H1 (cell line): ENCODE data around the gene NAA40. TPM values are rescaled to one million over a fixed set of nuclear protein-coding genes. Genes with fewer than 3 reads are reported as not detected.

Experiments
- CTCF ChIA-PET: fragments of 300-600 bp; sonication (Branson Sonifier 250); formaldehyde crosslinking; loops from one replicate; lab custom pipeline; 2021; ENCODE audit not compliant: partially characterized antibody; lab: Charles Lee
- POLR2A ChIA-PET: fragments of 300-600 bp; sonication (Branson Sonifier 250); formaldehyde crosslinking; loops from one replicate; lab custom pipeline; 2021; ENCODE audit warnings: inconsistent platforms; ENCODE audit not compliant: partially characterized antibody; lab: Charles Lee
- DNase-seq, 2 experiments: peaks; one replicate each; pipeline versions ENCODE4 v3.0.0 to v3.0.0-alpha.2; 2010 to 2022; ENCODE audit warnings: low spot score in 2 of 2, low read depth in 1 of 2, mixed read lengths in 1 of 2
- FAIRE-seq: peaks from 2 replicates; lab custom pipeline; 2011; peaks lifted over from hg19 to GRCh38; lab: Jason Lieb, UNC
- H2AFZ ChIP-seq: 2 replicates; pipeline ENCODE4 v1.8.1; 2012; ENCODE audit warnings: low read length, inconsistent platforms
- H2AK5ac ChIP-seq: 2 replicates; pipeline ENCODE4 v1.6.1; 2013; ENCODE audit warnings: low read depth, low read length
- H2BK120ac ChIP-seq: replicated peaks from 2 replicates; pipeline ENCODE3; 2013; ENCODE audit warnings: low read depth, low read length, inconsistent platforms
- H2BK12ac ChIP-seq: 2 replicates; pipeline ENCODE4 v1.6.1; 2013; ENCODE audit warnings: low read depth, low read length
- H2BK15ac ChIP-seq: 2 replicates; pipeline ENCODE4 v1.6.1; 2013; ENCODE audit warnings: low read length
- H2BK20ac ChIP-seq: 2 replicates; pipeline ENCODE4 v1.6.1; 2013; ENCODE audit warnings: low read length
- H2BK5ac ChIP-seq: 2 replicates; pipeline ENCODE4 v1.6.1; 2013; ENCODE audit warnings: low read depth, low read length
- H3K14ac ChIP-seq: 2 replicates; pipeline ENCODE4 v1.6.1; 2013; ENCODE audit warnings: inconsistent platforms; ENCODE audit not compliant: insufficient read length
- H3K18ac ChIP-seq: 2 replicates; pipeline ENCODE4 v1.6.1; 2013; ENCODE audit warnings: low read length; ENCODE audit errors: extremely low read depth
- H3K23ac ChIP-seq: 2 replicates; pipeline ENCODE4 v1.6.1; 2013; ENCODE audit warnings: inconsistent platforms; ENCODE audit not compliant: insufficient read length
- H3K23me2 ChIP-seq: 2 replicates; pipeline ENCODE4 v1.6.1; 2013; ENCODE audit warnings: low read depth, low read length
- H3K27ac ChIP-seq: 2 replicates; pipeline ENCODE4 v1.6.1; 2011; ENCODE audit warnings: low read depth, low read length, inconsistent platforms
- H3K27me3 ChIP-seq, 4 experiments: replicated peaks in 1 of 4; 1 replicate in 1 of 4; 2 replicates in 3 of 4; pipeline versions ENCODE4 v1.6.1 to v1.8.1; 2011 to 2013; ENCODE audit warnings: low read length in 3 of 4, mild to moderate bottlenecking in 3 of 4, inconsistent platforms in 2 of 4, mixed read lengths in 2 of 4, moderate library complexity in 1 of 4; ENCODE audit not compliant: control insufficient read depth in 3 of 4, insufficient read depth in 3 of 4; ENCODE audit errors: extremely low read depth in 1 of 4
- H3K36me3 ChIP-seq, 4 experiments: 2 replicates each; pipeline versions ENCODE4 v1.6.1 to v1.8.1; 2011 to 2013; ENCODE audit warnings: mild to moderate bottlenecking in 4 of 4, low read length in 3 of 4, moderate library complexity in 2 of 4, control low read depth in 1 of 4, inconsistent platforms in 1 of 4; ENCODE audit not compliant: insufficient read depth in 4 of 4, control insufficient read depth in 2 of 4
- H3K4ac ChIP-seq: replicated peaks from 2 replicates; pipeline ENCODE3; 2013; ENCODE audit warnings: low read length, low read depth, mixed read lengths, inconsistent platforms; ENCODE audit not compliant: insufficient read length
- H3K4me1 ChIP-seq, 4 experiments: replicated peaks in 1 of 4; 1 replicate in 1 of 4; 2 replicates in 3 of 4; pipeline versions ENCODE4 v1.6.1 to v1.8.1; 2011 to 2013; ENCODE audit warnings: low read length in 3 of 4, inconsistent platforms in 2 of 4, mixed read lengths in 1 of 4; ENCODE audit not compliant: insufficient read depth in 4 of 4, control insufficient read depth in 3 of 4
- H3K4me2 ChIP-seq, 2 experiments: 2 replicates each; pipeline versions ENCODE4 v1.6.1 to v1.8.1; 2011 to 2013; ENCODE audit warnings: low read depth in 2 of 2, low read length in 2 of 2, control low read depth in 1 of 2, inconsistent platforms in 1 of 2, mild to moderate bottlenecking in 1 of 2; ENCODE audit not compliant: insufficient read depth in 1 of 2
- H3K4me3 ChIP-seq, 4 experiments: fragments of 200-600, 300-600 bp in 1 of 4; sonication (generic), shearing (Covaris generic), sonication (Bioruptor Twin) in 1 of 4; 2 replicates each; pipeline versions ENCODE4 v1.5.1 to v1.8.1; 2011 to 2016; ENCODE audit warnings: low read length in 4 of 4, low read depth in 3 of 4, control low read depth in 2 of 4, inconsistent platforms in 2 of 4, mild to moderate bottlenecking in 2 of 4, mixed read lengths in 1 of 4, moderate library complexity in 1 of 4; ENCODE audit not compliant: insufficient read depth in 2 of 4; ENCODE audit errors: extremely low read depth in 1 of 4
- H3K56ac ChIP-seq: replicated peaks from 2 replicates; pipeline ENCODE3; 2013; ENCODE audit warnings: low read depth, mild to moderate bottlenecking, mixed read lengths, low read length, inconsistent platforms; ENCODE audit not compliant: insufficient read length
- H3K79me1 ChIP-seq: 2 replicates; pipeline ENCODE4 v1.6.1; 2013; ENCODE audit warnings: low read depth, low read length, control low read depth
- H3K79me2 ChIP-seq, 2 experiments: 2 replicates each; pipeline versions ENCODE4 v1.6.1 to v1.8.1; 2012 to 2013; ENCODE audit warnings: low read length in 2 of 2, mild to moderate bottlenecking in 2 of 2, inconsistent platforms in 1 of 2; ENCODE audit not compliant: insufficient read depth in 2 of 2, control insufficient read depth in 1 of 2
- H3K9ac ChIP-seq, 4 experiments: replicated peaks in 1 of 4; 1 replicate in 1 of 4; 2 replicates in 3 of 4; pipeline versions ENCODE4 v1.6.1 to v1.8.1; 2011 to 2013; ENCODE audit warnings: low read depth in 3 of 4, low read length in 3 of 4, control low read depth in 2 of 4, mild to moderate bottlenecking in 2 of 4, moderate library complexity in 2 of 4, inconsistent platforms in 1 of 4; ENCODE audit errors: extremely low read depth in 1 of 4
- H3K9me3 ChIP-seq, 2 experiments: 2 replicates each; pipeline versions ENCODE4 v1.6.1 to v1.8.1; 2012 to 2013; ENCODE audit warnings: mild to moderate bottlenecking in 2 of 2, moderate library complexity in 2 of 2, control low read depth in 1 of 2, inconsistent platforms in 1 of 2, low read depth in 1 of 2, low read length in 1 of 2, mixed read lengths in 1 of 2; ENCODE audit not compliant: insufficient read depth in 2 of 2
- H4K20me1 ChIP-seq, 2 experiments: replicated peaks in 1 of 2; 2 replicates each; pipeline versions ENCODE3 to v1.8.1; 2011 to 2013; ENCODE audit warnings: inconsistent platforms in 2 of 2, low read length in 2 of 2, mild to moderate bottlenecking in 1 of 2; ENCODE audit not compliant: insufficient read depth in 2 of 2, control insufficient read depth in 1 of 2
- H4K5ac ChIP-seq: 2 replicates; pipeline ENCODE4 v1.6.1; 2013; ENCODE audit warnings: low read length, low read depth, mixed read lengths, inconsistent platforms; ENCODE audit not compliant: insufficient read length
- H4K8ac ChIP-seq: 2 replicates; pipeline ENCODE4 v1.8.0; 2013; ENCODE audit warnings: mild to moderate bottlenecking, moderate library complexity, low read length, inconsistent platforms; ENCODE audit not compliant: insufficient read depth; ENCODE audit errors: extremely low read depth
- H4K91ac ChIP-seq: replicated peaks from 2 replicates; pipeline ENCODE3; 2013; ENCODE audit warnings: low read length, mixed read lengths, inconsistent platforms; ENCODE audit not compliant: insufficient read length
- EZH2 ChIP-seq: fragments of 200-600 bp; sonication (generic); IDR thresholded peaks from 2 replicates; pipeline ENCODE4 v1.7.1; 2012; ENCODE audit warnings: low read depth, mild to moderate bottlenecking, moderate library complexity, low read length, inconsistent platforms; ENCODE audit not compliant: severe bottlenecking
- HDAC2 ChIP-seq, 2 experiments: fragments of 300-600 bp in 1 of 2; sonication (generic) in 1 of 2; IDR thresholded peaks; 2 replicates each; pipeline ENCODE4 v1.6.1; 2011 to 2012; ENCODE audit warnings: low read depth in 2 of 2, low read length in 2 of 2, mild to moderate bottlenecking in 2 of 2, moderate library complexity in 2 of 2, borderline replicate concordance in 1 of 2, inconsistent platforms in 1 of 2
- WGBS, 2 experiments: shearing (Covaris generic) in 1 of 2; methylation state at CpG; one replicate each; pipeline versions ENCODE4 v1.1.6 to v1.1.7; 2013 to 2015; ENCODE audit warnings: low lambda C conversion rate in 2 of 2, mixed read lengths in 2 of 2, inconsistent platforms in 1 of 2, low coverage in 1 of 2, missing lambda C conversion rate in 1 of 2; ENCODE audit not compliant: insufficient replicate concordance in 2 of 2, insufficient coverage in 1 of 2, insufficient read length in 1 of 2; ENCODE audit errors: extremely low coverage in 1 of 2, missing lambda C conversion rate in 1 of 2; 5-methylcytosine and 5-hydroxymethylcytosine counted together
- polyA plus RNA-seq, 7 experiments: library from polyadenylated mRNA; depleted of rRNA in 3 of 7; stranded (reverse) in 5 of 7; unstranded in 2 of 7; fragments of >200 nt in 5 of 7; fragments of 200-250 nt in 2 of 7; gene quantifications; 1 replicate in 5 of 7; 2 replicates in 1 of 7; 4 replicates in 1 of 7; pipeline versions ENCODE4 v1.2.1 to v1.2.3, GENCODE V29; 2011 to 2013; ENCODE audit warnings: missing spikeins in 2 of 7, mixed read lengths in 2 of 7
- total RNA-seq: library from RNA; stranded (reverse); fragmentation: NEBNext Ultra II Directional; extraction: Animal tissue kit (Norgen Biotek cat#: 25700); gene quantifications from 2 replicates; pipeline ENCODE4 v1.2.1, GENCODE V29; 2021

Gene NAA40
- total and polyA plus RNA-seq, 2 of the 8 experiments (the other 6 are each of a cell fraction or from before 2014, with no cell fraction given): 20.0 to 31.1 TPM

DNA sequence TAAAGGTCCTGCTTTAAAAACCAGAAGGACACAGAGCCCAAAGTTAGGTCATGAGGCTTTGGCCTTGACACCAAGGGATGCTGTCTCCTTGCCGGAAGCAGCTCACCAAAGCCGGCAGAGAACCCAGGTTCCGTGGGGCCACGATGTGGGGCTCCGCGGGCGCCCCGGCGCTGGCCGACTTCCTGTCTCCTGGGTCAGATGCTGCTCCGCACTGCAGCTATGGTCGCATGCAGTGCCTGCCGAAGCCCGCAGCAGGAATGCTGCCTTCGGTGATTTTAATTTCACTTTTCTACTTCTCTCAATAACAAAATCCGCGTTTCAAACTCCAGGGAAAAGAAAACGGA lies 47.0 kb downstream of the NAA40 start:
- FAIRE-seq: no peak
- Histone ChIP-seq H2BK12ac (no peak overlapping the region), H3K23ac (no peak overlapping the region), H2BK120ac (peak overlapping the region; percentile 24), H4K8ac (no peak overlapping the region), H4K20me1 (peaks cover 3 to 18% of the 10 kb centered on the region in 2 experiments), H3K4ac (no peak overlapping the region), H3K36me3 (peaks cover 5 to 18% (median 9%) of the 10 kb centered on the region in 4 experiments; a peak in 6 of 8 replicates), H3K18ac (peak overlapping the region; percentile 72), H2BK5ac (peak overlapping the region; percentile 99), H3K9ac (peak overlapping the region in 3 of 4 experiments; percentile 12 to 97 (median 95); a peak in 4 of 7 replicates), H3K27me3 (no peaks in the 10 kb centered on the region), H2BK20ac (no peak overlapping the region), H3K4me2 (peak overlapping the region; percentile 72 to 82), H3K27ac (no peak overlapping the region), H2AK5ac (0 out of 2 replicates have a peak overlapping the region, but pooled peaks have one; percentile 39), H4K5ac (peak overlapping the region; percentile 33)
- CTCF ChIA-PET: no interaction called here
- TF ChIP-seq EZH2 (peak; percentile 31), HDAC2 (IDR thresholded peaks at IDR 0.05; ENCODE audit: borderline replicate concordance in 1 of 2, low read depth in 2 of 2, low read length in 2 of 2) (no peak)
- TF ChIP-seq, all 59 proteins: peak for 1
- Histone ChIP-seq H3K9me3 (no peaks in the 10 kb centered on the region), H3K4me1 (peaks cover 0 to 16% (median 9%) of the 10 kb centered on the region in 4 experiments; a peak in 6 of 7 replicates), H3K23me2 (peaks cover 10% of the 10 kb centered on the region; the same call in 1 of the 2 replicates), H3K79me1 (peaks cover 26% of the 10 kb centered on the region), H4K91ac (no peak overlapping the region), H2BK15ac (no peak overlapping the region), H3K14ac (no peak overlapping the region), H2AFZ (0 out of 2 replicates have a peak overlapping the region, but pooled peaks have one; percentile 7), H3K56ac (peak overlapping the region; percentile 49), H3K79me2 (peaks cover 5 to 34% of the 10 kb centered on the region in 2 experiments), H3K4me3 (peak overlapping the region; percentile 63 to 86 (median 70); a peak in 7 of 8 replicates)
- no peak for DNase-seq
- 18% methylated on average over 18 of the region's 18 CpGs; no CpG with 5 or more reads in 1 of the 2 experiments for WGBS, 2 experiments
- POLR2A ChIA-PET: interaction anchor here (0.6 to 3.0 kb wide), 12 partner anchors 9 to 222 kb away, joined by 3 to 24 read pairs (median 3); partner anchors contain the start of genes COX8A and MARK2
